ENCODE measurements around the gene UBE2J2. TPM values are rescaled to one million over a fixed set of nuclear protein-coding genes. Genes with fewer than 3 reads are reported as not detected.

Gene UBE2J2
- total and polyA plus RNA-seq, 9 donors, result 35.8 to 55.6 (median 41.2) TPM

DNA sequence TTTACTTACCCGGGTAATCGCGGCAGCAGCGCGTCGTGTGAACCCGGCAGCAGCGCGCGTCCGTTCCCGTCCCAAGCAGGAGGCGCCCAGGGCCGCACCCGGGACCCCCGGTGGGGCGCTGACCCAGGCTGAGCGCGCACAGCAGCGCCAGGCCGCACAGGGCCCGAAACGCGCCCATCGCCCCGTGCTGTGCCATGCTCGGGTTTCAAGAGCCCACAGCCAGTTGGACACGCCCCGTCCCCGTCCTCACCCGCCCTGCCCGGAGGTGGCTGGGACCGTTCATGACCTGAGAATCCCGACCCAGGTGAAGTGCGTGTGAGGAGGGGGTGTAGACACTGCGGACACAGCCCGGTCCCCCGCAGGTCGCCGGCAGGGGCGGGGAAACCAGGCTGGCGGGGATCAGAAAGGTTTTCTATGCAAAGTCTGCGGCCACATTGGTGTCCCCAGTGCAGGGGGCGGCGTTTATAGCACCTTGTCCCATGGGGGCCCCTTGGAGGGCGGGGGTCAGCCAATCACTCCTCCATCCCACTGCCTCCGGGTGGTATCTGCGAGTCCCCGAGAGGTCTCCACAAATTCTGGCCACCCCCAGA lies 67.2 kb downstream of the UBE2J2 start, which contains the start of gene TNFRSF18:
TSS of gene TNFRSF18 (minus strand) at position 217 of the 590 bp plus-strand sequence. CDS start at position 196, 21 bp downstream.
- Histone ChIP-seq H3K27ac (no peak within 1 kb of the TSS), H3K4me3 (no peak within 1 kb of the TSS), H3K36me3 (no peaks in the 10 kb centered on the region), H3K27me3 (peaks cover 4% of the 10 kb centered on the region), H3K9me3 (no peaks in the 10 kb centered on the region), H3K4me1 (ENCODE audit: insufficient read depth) (no peaks in the 10 kb centered on the region)
- WGBS, 3 donors, result 5 to 10% (median 5%) methylated on average over 49 of the region's 49 CpGs
- peak in 2 of 5 donors; percentile 12 to 27 for DNase-seq
- TF ChIP-seq EP300 (IDR thresholded peaks at IDR 0.05) (no peak), POLR2A (IDR thresholded peaks at IDR 0.05) (no peak)
- TF ChIP-seq, protein P1, sequence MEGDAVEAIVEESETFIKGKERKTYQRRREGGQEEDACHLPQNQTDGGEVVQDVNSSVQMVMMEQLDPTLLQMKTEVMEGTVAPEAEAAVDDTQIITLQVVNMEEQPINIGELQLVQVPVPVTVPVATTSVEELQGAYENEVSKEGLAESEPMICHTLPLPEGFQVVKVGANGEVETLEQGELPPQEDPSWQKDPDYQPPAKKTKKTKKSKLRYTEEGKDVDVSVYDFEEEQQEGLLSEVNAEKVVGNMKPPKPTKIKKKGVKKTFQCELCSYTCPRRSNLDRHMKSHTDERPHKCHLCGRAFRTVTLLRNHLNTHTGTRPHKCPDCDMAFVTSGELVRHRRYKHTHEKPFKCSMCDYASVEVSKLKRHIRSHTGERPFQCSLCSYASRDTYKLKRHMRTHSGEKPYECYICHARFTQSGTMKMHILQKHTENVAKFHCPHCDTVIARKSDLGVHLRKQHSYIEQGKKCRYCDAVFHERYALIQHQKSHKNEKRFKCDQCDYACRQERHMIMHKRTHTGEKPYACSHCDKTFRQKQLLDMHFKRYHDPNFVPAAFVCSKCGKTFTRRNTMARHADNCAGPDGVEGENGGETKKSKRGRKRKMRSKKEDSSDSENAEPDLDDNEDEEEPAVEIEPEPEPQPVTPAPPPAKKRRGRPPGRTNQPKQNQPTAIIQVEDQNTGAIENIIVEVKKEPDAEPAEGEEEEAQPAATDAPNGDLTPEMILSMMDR (IDR thresholded peaks at IDR 0.05), result no peak
- intact Hi-C loops (cut with DNase I), result no loop called here

DNA sequence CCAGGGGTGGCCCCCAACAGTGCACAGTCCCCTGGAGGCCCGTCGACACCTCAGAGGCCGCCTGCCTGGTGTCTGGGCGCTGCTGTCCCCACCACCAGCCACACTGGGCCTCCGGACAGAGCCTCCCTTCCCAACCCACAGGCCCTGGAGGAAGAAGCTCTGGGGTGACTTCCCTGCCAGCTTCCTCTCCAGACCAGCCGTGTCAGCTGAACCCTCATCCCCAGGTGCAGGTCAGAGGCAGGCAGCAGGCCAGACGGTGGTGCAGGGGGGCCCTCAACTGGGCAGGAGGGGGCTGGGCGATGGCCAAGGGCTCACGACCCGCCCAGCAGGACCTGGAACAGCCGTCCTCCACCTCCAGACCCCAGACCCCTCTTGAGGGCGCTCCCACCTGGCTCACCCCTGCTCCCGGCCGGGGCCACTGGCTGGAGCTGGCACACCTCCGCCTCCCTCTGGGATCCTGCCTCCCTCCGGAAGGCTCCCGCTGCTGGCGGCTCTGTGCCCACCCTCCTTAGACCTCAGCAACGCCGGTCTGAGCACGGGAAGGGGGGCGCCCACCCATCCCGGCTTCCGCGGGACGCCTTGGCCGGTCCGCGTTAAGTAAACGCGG lies 67.8 kb downstream of the UBE2J2 start:
- H3K27me3 ChIP-seq, result peaks cover 4% of the 10 kb centered on the region
- H3K4me1 ChIP-seq (ENCODE audit: insufficient read depth), result no peaks in the 10 kb centered on the region
- no peak overlapping the region for H3K27ac ChIP-seq
- TF ChIP-seq EP300 (IDR thresholded peaks at IDR 0.05) (no peak), POLR2A (IDR thresholded peaks at IDR 0.05) (no peak)
- TF ChIP-seq, protein P1 (IDR thresholded peaks at IDR 0.05), result no peak
- H3K36me3 ChIP-seq, result no peaks in the 10 kb centered on the region
- DNase-seq, result peak in 2 of 5 donors; percentile 16 to 26
- H3K9me3 ChIP-seq, result no peaks in the 10 kb centered on the region
- H3K4me3 ChIP-seq, result no peak overlapping the region
- intact Hi-C loops (cut with DNase I), result no loop called here
- 27 to 35% (median 33%) methylated on average over 26 to 31 of the region's 31 CpGs for WGBS, 3 donors

DNA sequence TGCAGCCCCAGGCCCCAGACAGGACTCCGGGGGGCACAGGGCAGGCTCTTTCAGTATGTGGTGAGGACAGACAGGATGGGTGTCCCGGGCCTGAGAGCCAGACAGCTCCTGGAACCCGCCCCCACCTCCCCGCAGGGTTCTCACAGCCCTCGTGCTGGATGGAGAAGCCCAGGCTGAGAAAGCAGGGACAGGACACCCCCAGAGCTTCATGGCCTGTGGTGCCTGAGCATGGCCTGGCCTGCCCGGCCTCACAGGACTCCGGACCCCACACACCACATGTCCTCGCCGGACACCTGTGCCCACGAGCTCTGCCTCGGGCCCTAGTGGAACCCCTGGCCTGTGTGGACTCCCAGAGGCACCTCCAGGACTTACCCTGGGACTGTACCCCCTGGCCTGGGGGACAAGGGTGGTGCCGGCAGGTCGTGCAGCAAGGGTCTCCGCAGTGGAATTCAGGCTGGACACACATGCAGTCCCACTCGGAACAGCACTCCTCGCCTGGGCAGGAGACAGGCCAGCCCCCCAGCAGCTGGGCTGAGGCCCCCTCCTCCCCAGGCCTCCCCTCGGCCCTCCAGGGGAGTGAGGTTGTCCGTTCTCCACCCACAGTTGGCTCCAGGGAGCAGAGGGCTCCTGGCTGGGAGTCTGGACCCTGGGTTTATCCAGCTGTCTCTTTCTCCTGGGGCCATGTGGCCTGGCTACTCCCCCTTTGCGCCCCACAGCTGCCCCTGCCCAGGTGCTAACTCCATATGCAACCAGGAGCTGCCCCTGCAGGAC lies 68.5 kb downstream of the UBE2J2 start:
- no peaks in the 10 kb centered on the region for H3K4me1 ChIP-seq (ENCODE audit: insufficient read depth)
- WGBS, 3 donors, result 74 to 85% (median 78%) methylated on average over 19 of the region's 19 CpGs
- H3K27me3 ChIP-seq, result peaks cover 4% of the 10 kb centered on the region
- H3K9me3 ChIP-seq, result no peaks in the 10 kb centered on the region
- H3K4me3 ChIP-seq, result no peak overlapping the region
- TF ChIP-seq, protein P1 (IDR thresholded peaks at IDR 0.05), result no peak
- TF ChIP-seq POLR2A (IDR thresholded peaks at IDR 0.05), result no peak
- TF ChIP-seq EP300 (IDR thresholded peaks at IDR 0.05), result no peak
- intact Hi-C loops (cut with DNase I), result no loop called here
- peak in 2 of 5 donors; percentile 9 to 25 for DNase-seq
- H3K27ac ChIP-seq, result no peak overlapping the region
- no peaks in the 10 kb centered on the region for H3K36me3 ChIP-seq

DNA sequence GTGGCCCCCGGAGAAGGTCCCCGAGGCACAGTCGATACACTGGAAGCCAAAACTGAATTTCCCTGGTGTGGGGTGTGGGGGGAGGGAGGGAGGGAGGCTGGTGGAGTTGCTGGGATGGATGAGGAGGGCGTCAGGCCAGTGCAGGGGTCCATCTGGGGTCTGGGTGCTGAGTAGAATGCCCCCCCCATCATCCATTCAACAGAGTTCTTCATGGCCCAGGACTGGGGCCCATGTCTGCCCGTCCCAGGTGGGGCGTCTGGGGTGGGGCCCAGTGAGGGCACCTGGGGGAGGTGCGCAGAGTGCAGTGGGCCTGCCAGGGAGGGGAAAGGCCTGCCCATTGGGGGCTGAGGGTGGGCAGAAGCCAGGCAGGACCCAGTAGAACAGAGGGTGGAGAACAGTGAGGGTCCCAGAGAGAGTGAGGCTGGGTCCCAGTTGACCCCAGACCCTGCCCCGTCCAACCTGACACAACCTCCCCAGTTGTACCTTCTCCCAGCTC lies 69.2 kb downstream of the UBE2J2 start:
- Histone ChIP-seq H3K36me3 (no peaks in the 10 kb centered on the region), H3K4me1 (ENCODE audit: insufficient read depth) (no peaks in the 10 kb centered on the region)

More for the DNA sequence above, 69.2 kb downstream of the UBE2J2 start:
- WGBS, 3 donors, result 75 to 86% (median 80%) methylated on average over 8 of the region's 8 CpGs
- Histone ChIP-seq H3K4me3 (no peak overlapping the region), H3K27ac (no peak overlapping the region), H3K27me3 (peaks cover 4% of the 10 kb centered on the region), H3K9me3 (no peaks in the 10 kb centered on the region)
- intact Hi-C loops (cut with DNase I), result no loop called here
- TF ChIP-seq POLR2A (IDR thresholded peaks at IDR 0.05), result no peak
- no peak for TF ChIP-seq EP300 (IDR thresholded peaks at IDR 0.05)
- TF ChIP-seq, protein P1 (IDR thresholded peaks at IDR 0.05), result no peak
- DNase-seq, result no peak
